ENCODE data around the gene CLIP2.

- TF ChIP-seq CTCF (conservative IDR thresholded peaks at IDR 0.05 in 1 of 2, IDR thresholded peaks at IDR 0.05 in 1 of 2; ENCODE audit: extremely low read depth in 1 of 2, insufficient read depth in 1 of 2, low read depth in 1 of 2, low read length in 2 of 2) (no peak), EZH2 (IDR thresholded peaks at IDR 0.05; ENCODE audit: borderline replicate concordance, low read length) (no peak)
These were observed 60.4 kb downstream of the CLIP2 start for GRCh38 chr7:74349621-74350020.
